ENCODE data around the gene MRPL20. TPM values are rescaled to one million over a fixed set of nuclear protein-coding genes. Genes with fewer than 3 reads are reported as not detected.
"Not testable (repeated sequence)": the region's sequence is repeated elsewhere in the genome, so short reads cannot be mapped to it uniquely, and the experiment has no call there.

MRPL20 gene
- total RNA-seq, 1 donor, result 53.9 TPM

- peak; percentile 49 for DNase-seq (ENCODE audit: insufficient read length, low spot score, missing footprints)
- Histone ChIP-seq H3K36me3 (ENCODE audit: insufficient read depth, low read length) (peaks cover 46% of the 10 kb centered on the region), H3K27me3 (ENCODE audit: insufficient read depth, low read length) (no peaks in the 10 kb centered on the region)
Observed at GRCh38 chr1:1403653-1404052, 3.4 kb downstream of the MRPL20 start.

GRCh38 chr1:1402901-1403392 is 4.1 kb downstream of the MRPL20 start:
- H3K4me1 ChIP-seq (ENCODE audit: insufficient read depth, low read length), result peaks cover 26% of the 10 kb centered on the region
- H2AFZ ChIP-seq (ENCODE audit: low read length); H3K9me3 ChIP-seq (ENCODE audit: low read depth, low read length); H3K4me3 ChIP-seq (ENCODE audit: insufficient read depth, low read length); H3K27me3 ChIP-seq (ENCODE audit: insufficient read depth, low read length); DNase-seq (ENCODE audit: insufficient read length, low spot score, missing footprints); H3K27ac ChIP-seq (ENCODE audit: low read depth, low read length); H3K4me2 ChIP-seq (ENCODE audit: insufficient read depth, low read length): not testable (repeated sequence)
- peaks cover 48% of the 10 kb centered on the region for H3K36me3 ChIP-seq (ENCODE audit: insufficient read depth, low read length)
- H4K20me1 ChIP-seq (ENCODE audit: insufficient read depth, low read length), result peaks cover 36% of the 10 kb centered on the region
- H3K79me2 ChIP-seq (ENCODE audit: insufficient read depth, low read length), result peaks cover 84% of the 10 kb centered on the region

More at GRCh38 chr1:1403653-1404052, 3.4 kb downstream of the MRPL20 start:
- H3K27ac ChIP-seq (ENCODE audit: low read depth, low read length), result no peak overlapping the region
- H3K4me3 ChIP-seq (ENCODE audit: insufficient read depth, low read length), result no peak overlapping the region
- H4K20me1 ChIP-seq (ENCODE audit: insufficient read depth, low read length), result peaks cover 36% of the 10 kb centered on the region
- H3K4me1 ChIP-seq (ENCODE audit: insufficient read depth, low read length), result peaks cover 31% of the 10 kb centered on the region
- H3K79me2 ChIP-seq (ENCODE audit: insufficient read depth, low read length), result peaks cover 84% of the 10 kb centered on the region
- no peak overlapping the region for H3K4me2 ChIP-seq (ENCODE audit: insufficient read depth, low read length)
- H2AFZ ChIP-seq (ENCODE audit: low read length), result no peak overlapping the region
- TF ChIP-seq CTCF (IDR thresholded peaks at IDR 0.05; ENCODE audit: extremely low read depth, low read depth, low read length), result no peak
- H3K9me3 ChIP-seq (ENCODE audit: low read depth, low read length), result no peaks in the 10 kb centered on the region

GRCh38 chr1:1402072-1402900 is 4.8 kb downstream of the MRPL20 start:
- Histone ChIP-seq H3K27ac (ENCODE audit: low read depth, low read length) (peak overlapping the region; percentile 54), H3K27me3 (ENCODE audit: insufficient read depth, low read length) (no peaks in the 10 kb centered on the region), H4K20me1 (ENCODE audit: insufficient read depth, low read length) (peaks cover 29% of the 10 kb centered on the region), H3K4me2 (ENCODE audit: insufficient read depth, low read length) (no peak overlapping the region), H3K4me3 (ENCODE audit: insufficient read depth, low read length) (no peak overlapping the region), H2AFZ (ENCODE audit: low read length) (no peak overlapping the region), H3K4me1 (ENCODE audit: insufficient read depth, low read length) (peaks cover 30% of the 10 kb centered on the region), H3K36me3 (ENCODE audit: insufficient read depth, low read length) (peaks cover 55% of the 10 kb centered on the region), H3K79me2 (ENCODE audit: insufficient read depth, low read length) (peaks cover 84% of the 10 kb centered on the region), H3K9me3 (ENCODE audit: low read depth, low read length) (no peaks in the 10 kb centered on the region)
- peak; percentile 97 for DNase-seq (ENCODE audit: insufficient read length, low spot score, missing footprints)
- TF ChIP-seq CTCF (IDR thresholded peaks at IDR 0.05; ENCODE audit: extremely low read depth, low read depth, low read length), result peak; percentile 89

- H3K36me3 ChIP-seq (ENCODE audit: insufficient read depth, low read length), result peaks cover 61% of the 10 kb centered on the region
- peak; percentile 48 for DNase-seq (ENCODE audit: insufficient read length, low spot score, missing footprints)
- no peak for TF ChIP-seq CTCF (IDR thresholded peaks at IDR 0.05; ENCODE audit: extremely low read depth, low read depth, low read length)
Observed at GRCh38 chr1:1401457-1402010, 5.6 kb downstream of the MRPL20 start.

More at GRCh38 chr1:1401457-1402010, 5.6 kb downstream of the MRPL20 start:
- H4K20me1 ChIP-seq (ENCODE audit: insufficient read depth, low read length), result peaks cover 28% of the 10 kb centered on the region
- peaks cover 30% of the 10 kb centered on the region for H3K4me1 ChIP-seq (ENCODE audit: insufficient read depth, low read length)
- no peak overlapping the region for H3K27ac ChIP-seq (ENCODE audit: low read depth, low read length)
- no peaks in the 10 kb centered on the region for H3K9me3 ChIP-seq (ENCODE audit: low read depth, low read length)
- H3K27me3 ChIP-seq (ENCODE audit: insufficient read depth, low read length), result no peaks in the 10 kb centered on the region
- no peak overlapping the region for H3K4me3 ChIP-seq (ENCODE audit: insufficient read depth, low read length)
- H3K4me2 ChIP-seq (ENCODE audit: insufficient read depth, low read length), result no peak overlapping the region
- peaks cover 83% of the 10 kb centered on the region for H3K79me2 ChIP-seq (ENCODE audit: insufficient read depth, low read length)
- H2AFZ ChIP-seq (ENCODE audit: low read length), result no peak overlapping the region
